HepG2 (cell line): ENCODE results near the gene FRS2.

ENCODE experiments used
- CENPT ChIP-seq: sonication (generic); formaldehyde crosslinking; IDR thresholded peaks from 2 replicates; pipeline ENCODE4 v1.8.0; 2022; ENCODE audit warnings: low read depth, mild to moderate bottlenecking, moderate library complexity, missing genetic modification reagents
- EZH2 ChIP-seq: conservative IDR thresholded peaks from 2 replicates; pipeline ENCODE4 v1.6.1; 2012; ENCODE audit warnings: mild to moderate bottlenecking, low read depth, low read length, moderate library complexity
- NR2C2 ChIP-seq: sonication (generic); formaldehyde crosslinking; IDR thresholded peaks from 2 replicates; pipeline ENCODE4 v1.4.0; 2020; ENCODE audit warnings: missing genetic modification reagents, mild to moderate bottlenecking, moderate library complexity, borderline replicate concordance
- POLR2A ChIP-seq, 2 experiments: IDR thresholded peaks; 2 replicates each; pipeline ENCODE4 v1.6.1; 2011; ENCODE audit warnings: low read depth in 2 of 2, low read length in 2 of 2, mild to moderate bottlenecking in 1 of 2, moderate library complexity in 1 of 2; ENCODE audit not compliant: insufficient read depth in 1 of 2
- SMARCC2 ChIP-seq: fragments of 450-650 bp; IDR thresholded peaks from 2 replicates; pipeline ENCODE4 v1.6.1; 2017; ENCODE audit warnings: antibody characterized with exemption, mild to moderate bottlenecking
- ZEB1 ChIP-seq: IDR thresholded peaks from 2 replicates; pipeline ENCODE4 v1.6.1; 2012; ENCODE audit warnings: mild to moderate bottlenecking, low read depth, inconsistent platforms; ENCODE audit not compliant: insufficient replicate concordance
- ZFY ChIP-seq: sonication (generic); formaldehyde crosslinking; IDR thresholded peaks from 2 replicates; pipeline ENCODE4 v1.4.0; 2020; ENCODE audit warnings: missing genetic modification reagents
- TF ChIP-seq, protein P1 (sequence below): sonication (generic); formaldehyde crosslinking; IDR thresholded peaks from 2 replicates; pipeline ENCODE4 v1.5.0; 2020; ENCODE audit warnings: mild to moderate bottlenecking, missing genetic modification reagents, moderate library complexity
- TF ChIP-seq, protein P2 (sequence below): sonication (generic); formaldehyde crosslinking; IDR thresholded peaks from 2 replicates; pipeline ENCODE4 v1.4.0; 2020; ENCODE audit warnings: missing genetic modification reagents, borderline replicate concordance

DNA sequence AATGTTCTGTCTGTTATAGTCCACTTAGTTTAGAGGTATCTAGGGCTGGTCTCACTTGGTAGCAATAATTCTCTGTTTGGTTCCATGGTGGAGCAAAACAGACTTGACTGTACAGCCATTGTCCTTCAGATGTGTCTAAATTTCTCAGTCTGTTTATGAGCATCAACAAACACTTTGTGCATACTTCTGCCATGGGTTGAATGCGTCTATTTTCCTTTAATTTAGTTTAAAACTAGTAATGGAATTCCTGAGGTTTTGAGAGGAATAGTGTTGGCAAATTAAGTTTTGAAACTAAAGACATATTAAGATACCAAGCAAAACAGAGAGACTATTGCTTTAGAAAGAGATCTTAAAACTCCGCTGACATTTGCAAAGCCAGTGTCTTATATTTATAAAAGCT lies 22.6 kb downstream of the FRS2 start:
- TF ChIP-seq ZEB1 (no peak), SMARCC2 (no peak), POLR2A (IDR thresholded peaks at IDR 0.05; ENCODE audit: insufficient read depth in 1 of 2, low read depth in 2 of 2, low read length in 2 of 2) (no peak), CENPT (CRISPR knock-in tag) (no peak), NR2C2 (CRISPR knock-in tag) (no peak), EZH2 (no peak), ZFY (CRISPR knock-in tag) (no peak)
- TF ChIP-seq, protein P1, sequence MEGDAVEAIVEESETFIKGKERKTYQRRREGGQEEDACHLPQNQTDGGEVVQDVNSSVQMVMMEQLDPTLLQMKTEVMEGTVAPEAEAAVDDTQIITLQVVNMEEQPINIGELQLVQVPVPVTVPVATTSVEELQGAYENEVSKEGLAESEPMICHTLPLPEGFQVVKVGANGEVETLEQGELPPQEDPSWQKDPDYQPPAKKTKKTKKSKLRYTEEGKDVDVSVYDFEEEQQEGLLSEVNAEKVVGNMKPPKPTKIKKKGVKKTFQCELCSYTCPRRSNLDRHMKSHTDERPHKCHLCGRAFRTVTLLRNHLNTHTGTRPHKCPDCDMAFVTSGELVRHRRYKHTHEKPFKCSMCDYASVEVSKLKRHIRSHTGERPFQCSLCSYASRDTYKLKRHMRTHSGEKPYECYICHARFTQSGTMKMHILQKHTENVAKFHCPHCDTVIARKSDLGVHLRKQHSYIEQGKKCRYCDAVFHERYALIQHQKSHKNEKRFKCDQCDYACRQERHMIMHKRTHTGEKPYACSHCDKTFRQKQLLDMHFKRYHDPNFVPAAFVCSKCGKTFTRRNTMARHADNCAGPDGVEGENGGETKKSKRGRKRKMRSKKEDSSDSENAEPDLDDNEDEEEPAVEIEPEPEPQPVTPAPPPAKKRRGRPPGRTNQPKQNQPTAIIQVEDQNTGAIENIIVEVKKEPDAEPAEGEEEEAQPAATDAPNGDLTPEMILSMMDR (CRISPR knock-in tag) = no peak
- TF ChIP-seq, protein P2, sequence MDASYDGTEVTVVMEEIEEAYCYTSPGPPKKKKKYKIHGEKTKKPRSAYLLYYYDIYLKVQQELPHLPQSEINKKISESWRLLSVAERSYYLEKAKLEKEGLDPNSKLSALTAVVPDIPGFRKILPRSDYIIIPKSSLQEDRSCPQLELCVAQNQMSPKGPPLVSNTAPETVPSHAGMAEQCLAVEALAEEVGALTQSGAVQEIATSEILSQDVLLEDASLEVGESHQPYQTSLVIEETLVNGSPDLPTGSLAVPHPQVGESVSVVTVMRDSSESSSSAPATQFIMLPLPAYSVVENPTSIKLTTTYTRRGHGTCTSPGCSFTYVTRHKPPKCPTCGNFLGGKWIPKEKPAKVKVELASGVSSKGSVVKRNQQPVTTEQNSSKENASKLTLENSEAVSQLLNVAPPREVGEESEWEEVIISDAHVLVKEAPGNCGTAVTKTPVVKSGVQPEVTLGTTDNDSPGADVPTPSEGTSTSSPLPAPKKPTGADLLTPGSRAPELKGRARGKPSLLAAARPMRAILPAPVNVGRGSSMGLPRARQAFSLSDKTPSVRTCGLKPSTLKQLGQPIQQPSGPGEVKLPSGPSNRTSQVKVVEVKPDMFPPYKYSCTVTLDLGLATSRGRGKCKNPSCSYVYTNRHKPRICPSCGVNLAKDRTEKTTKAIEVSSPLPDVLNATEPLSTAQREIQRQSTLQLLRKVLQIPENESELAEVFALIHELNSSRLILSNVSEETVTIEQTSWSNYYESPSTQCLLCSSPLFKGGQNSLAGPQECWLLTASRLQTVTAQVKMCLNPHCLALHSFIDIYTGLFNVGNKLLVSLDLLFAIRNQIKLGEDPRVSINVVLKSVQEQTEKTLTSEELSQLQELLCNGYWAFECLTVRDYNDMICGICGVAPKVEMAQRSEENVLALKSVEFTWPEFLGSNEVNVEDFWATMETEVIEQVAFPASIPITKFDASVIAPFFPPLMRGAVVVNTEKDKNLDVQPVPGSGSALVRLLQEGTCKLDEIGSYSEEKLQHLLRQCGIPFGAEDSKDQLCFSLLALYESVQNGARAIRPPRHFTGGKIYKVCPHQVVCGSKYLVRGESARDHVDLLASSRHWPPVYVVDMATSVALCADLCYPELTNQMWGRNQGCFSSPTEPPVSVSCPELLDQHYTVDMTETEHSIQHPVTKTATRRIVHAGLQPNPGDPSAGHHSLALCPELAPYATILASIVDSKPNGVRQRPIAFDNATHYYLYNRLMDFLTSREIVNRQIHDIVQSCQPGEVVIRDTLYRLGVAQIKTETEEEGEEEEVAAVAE (CRISPR knock-in tag) = no peak
